GM10248 (cell line): ENCODE results near the gene TNRC18.

Experiments used
- CTCF ChIA-PET: fragments of 300-600 bp; sonication (Branson Sonifier 250); formaldehyde crosslinking; extraction: SDS; loops from one replicate; lab custom pipeline; 2021; ENCODE audit warnings: antibody characterized with exemption; lab: Yijun Ruan, JAX
- POLR2A ChIA-PET: fragments of 350-650 bp; sonication (Branson Sonifier 250); formaldehyde crosslinking; extraction: SDS; loops from one replicate; lab custom pipeline; 2020; ENCODE audit warnings: antibody characterized with exemption; lab: Yijun Ruan, JAX
- DNase-seq: peaks from one replicate; pipeline ENCODE4 v3.0.0; 2012; ENCODE audit errors: extremely low spot score
- TF ChIP-seq, protein P1 (sequence below): IDR thresholded peaks from 2 replicates; pipeline ENCODE4 v1.5.1; 2012; ENCODE audit warnings: mild to moderate bottlenecking, low read depth; ENCODE audit errors: extremely low read depth, missing control alignments, control extremely low read depth

TNRC18 gene

DNA sequence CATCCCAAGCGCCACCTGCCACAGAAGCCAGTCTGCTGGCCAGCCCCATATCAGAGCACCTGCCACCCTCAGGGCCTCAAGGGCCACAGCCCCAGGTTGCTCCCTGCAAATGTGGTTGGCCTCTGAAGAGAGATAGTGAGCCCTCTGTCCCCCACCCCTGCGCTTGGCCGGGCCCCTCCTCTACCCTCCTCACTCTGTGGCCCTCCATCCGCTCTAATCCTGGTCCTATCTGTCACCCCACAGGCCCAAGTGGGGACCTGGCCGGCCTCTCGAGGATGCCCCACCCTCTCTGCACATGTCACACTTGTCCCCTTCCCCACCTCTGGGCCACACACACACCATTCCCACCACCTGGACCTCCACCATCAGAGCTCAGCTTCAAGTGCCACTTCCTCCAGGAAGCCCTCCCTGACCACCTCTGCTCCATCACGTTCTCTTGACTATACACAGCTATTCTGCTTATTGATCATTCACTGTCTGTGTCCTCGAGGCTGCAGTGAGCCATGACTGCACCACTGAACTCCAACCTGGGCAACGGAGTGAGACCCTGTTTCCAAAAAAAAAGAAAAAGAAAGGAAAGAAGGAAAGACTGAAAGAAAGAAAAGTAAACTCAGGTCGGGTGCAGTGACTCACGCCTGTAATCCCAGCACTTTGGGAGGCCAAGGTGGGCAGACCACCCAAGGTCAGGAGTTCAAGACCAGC lies 42.4 kb downstream of the TNRC18 start:
- CTCF ChIA-PET, result interaction anchor here (1.4 to 6.8 kb wide), 2 partner anchors 15 to 16 kb away, joined by 4 to 40 read pairs; no protein-coding TSS in a partner anchor
- DNase-seq, result no peak
- POLR2A ChIA-PET, result no interaction called here
- TF ChIP-seq, protein P1, sequence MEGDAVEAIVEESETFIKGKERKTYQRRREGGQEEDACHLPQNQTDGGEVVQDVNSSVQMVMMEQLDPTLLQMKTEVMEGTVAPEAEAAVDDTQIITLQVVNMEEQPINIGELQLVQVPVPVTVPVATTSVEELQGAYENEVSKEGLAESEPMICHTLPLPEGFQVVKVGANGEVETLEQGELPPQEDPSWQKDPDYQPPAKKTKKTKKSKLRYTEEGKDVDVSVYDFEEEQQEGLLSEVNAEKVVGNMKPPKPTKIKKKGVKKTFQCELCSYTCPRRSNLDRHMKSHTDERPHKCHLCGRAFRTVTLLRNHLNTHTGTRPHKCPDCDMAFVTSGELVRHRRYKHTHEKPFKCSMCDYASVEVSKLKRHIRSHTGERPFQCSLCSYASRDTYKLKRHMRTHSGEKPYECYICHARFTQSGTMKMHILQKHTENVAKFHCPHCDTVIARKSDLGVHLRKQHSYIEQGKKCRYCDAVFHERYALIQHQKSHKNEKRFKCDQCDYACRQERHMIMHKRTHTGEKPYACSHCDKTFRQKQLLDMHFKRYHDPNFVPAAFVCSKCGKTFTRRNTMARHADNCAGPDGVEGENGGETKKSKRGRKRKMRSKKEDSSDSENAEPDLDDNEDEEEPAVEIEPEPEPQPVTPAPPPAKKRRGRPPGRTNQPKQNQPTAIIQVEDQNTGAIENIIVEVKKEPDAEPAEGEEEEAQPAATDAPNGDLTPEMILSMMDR, result no peak

DNA sequence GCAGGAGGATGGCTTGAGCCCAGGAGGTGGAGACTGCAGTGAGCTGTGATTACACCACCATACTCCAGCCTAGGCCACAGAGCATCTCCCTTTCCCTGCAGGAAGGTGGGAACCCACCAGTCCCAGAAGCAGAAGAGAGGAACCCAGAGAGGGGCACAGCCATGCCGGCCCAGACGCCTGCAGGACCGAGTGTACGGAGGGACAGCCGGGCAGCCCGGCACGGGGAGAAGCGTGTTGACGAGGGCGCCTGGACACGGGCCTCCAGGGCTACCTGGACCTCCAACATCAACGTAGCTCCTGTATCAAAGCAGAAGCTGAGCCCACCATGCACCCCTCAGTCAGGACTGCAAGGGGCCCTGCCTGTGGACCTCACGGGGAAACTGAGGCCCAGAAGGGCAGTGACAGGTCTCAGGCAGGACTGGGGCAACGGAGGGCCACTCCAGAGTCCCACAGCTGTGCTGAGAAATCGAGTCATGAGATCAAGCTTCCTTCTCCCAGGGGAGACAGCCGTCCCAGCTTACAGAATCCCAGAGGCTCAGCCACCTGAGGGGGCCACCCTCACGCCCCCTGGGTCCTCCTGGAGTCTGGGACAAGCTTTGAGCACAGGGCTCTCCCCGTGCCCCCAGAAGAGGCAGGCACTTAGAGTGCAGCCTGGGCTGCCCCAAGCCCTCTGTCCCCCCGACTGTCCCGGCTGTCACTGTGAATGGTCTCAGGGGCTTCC lies 43.1 kb downstream of the TNRC18 start:
- TF ChIP-seq, protein P1, result no peak
- DNase-seq, result no peak
- CTCF ChIA-PET, result interaction anchor here (1.4 to 6.8 kb wide), 2 partner anchors 16 kb away, joined by 4 to 40 read pairs; no protein-coding TSS in a partner anchor
- POLR2A ChIA-PET, result no interaction called here

DNA sequence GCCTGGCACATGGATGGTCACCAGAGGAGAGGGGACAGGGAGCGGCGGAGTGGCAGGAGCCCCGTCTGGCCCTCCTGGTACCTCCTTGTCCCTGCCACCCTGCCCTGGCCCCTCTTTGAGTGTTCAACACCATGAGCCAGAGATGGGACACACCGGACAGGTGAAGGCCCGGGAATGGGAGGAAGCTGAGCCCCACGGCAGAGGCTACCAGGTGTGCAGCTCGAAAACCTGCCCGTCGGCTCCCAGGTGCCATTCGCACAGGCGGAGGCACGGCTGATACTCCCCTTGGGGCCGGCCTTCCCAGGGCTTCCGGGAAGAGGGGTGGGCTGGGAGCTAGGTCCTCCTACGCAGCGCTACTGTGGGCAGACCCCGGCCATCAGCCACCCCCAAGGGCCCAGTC lies 44.1 kb downstream of the TNRC18 start:
- TF ChIP-seq, protein P1, result no peak
- ChIA-PET POLR2A (no interaction called here), CTCF (interaction anchor here (6.8 kb wide), 1 partner anchor 15 kb away, joined by 40 read pairs; no protein-coding TSS in a partner anchor)
- DNase-seq, result no peak

DNA sequence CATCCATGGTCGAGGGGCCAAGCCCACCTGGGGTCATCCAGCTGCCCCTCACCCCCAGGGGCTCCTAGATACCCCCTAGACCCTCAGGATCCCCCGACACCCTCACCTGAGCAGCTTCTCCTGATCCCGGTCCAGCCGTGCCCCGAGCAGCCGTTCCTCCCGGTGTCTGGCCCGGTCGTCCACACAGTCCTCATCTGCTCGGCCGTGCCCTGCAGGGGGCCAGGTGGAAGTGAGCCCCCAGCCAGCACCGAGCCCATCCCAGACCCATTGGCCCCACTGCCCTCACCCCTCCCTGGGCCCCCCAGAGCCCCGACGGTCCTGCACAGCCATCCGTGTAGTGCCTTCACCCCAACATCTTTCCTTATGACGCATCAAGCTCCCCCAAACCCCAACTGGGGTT lies 45.8 kb downstream of the TNRC18 start:
- POLR2A ChIA-PET, result no interaction called here

DNA sequence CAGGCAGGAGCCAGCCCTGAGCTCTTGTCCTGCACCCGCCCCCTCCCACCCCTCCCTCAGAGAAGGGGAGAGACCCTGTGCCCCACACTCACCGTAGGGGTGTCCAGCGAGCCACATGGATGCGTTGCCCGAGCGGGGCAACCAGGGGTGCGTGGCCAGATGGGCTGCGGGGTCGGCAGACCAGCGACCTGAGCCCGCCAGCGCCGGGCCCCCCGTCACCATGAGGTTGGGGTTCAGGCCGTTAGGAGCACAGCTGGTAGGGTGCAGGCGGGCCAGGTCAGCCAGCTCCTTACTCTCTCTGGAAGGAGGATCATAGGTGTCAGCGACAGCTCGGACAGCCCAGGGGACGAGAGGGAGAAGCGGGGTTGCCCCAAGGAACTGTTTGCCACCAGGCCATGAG lies 46.4 kb downstream of the TNRC18 start:
- ChIA-PET POLR2A (no interaction called here), CTCF (interaction anchor here (6.8 kb wide), 1 partner anchor 12 kb away, joined by 40 read pairs; no protein-coding TSS in a partner anchor)
- no peak for DNase-seq
- TF ChIP-seq, protein P1, result no peak

More for the DNA sequence above, 45.8 kb downstream of the TNRC18 start:
- TF ChIP-seq, protein P1, result no peak
- DNase-seq, result no peak
- CTCF ChIA-PET, result interaction anchor here (6.8 kb wide), 1 partner anchor 13 kb away, joined by 40 read pairs; no protein-coding TSS in a partner anchor

DNA sequence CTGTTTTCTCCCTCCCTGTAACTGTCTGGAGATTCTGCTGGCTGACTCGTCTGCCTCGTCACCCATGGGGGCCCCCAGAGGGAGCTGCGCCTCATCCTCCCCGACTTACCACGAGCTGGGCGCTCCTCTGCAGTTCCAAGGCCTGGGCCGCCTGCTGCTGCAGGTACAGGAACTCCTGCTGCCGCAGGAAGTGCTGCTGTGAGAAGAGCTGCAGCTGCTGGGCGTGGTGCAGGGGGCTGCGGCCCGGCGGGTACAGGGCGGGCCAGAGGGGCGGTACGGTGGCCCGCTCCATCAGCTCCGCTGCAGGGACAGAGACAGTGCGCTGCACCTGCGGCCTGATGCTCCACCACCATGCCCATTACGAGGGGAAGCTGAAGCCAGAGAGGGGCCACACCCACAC lies 47.7 kb downstream of the TNRC18 start:
- no peak for DNase-seq
- CTCF ChIA-PET, result interaction anchor here (0.8 to 6.8 kb wide), 2 partner anchors 11 to 20 kb away, joined by 3 to 40 read pairs; no protein-coding TSS in a partner anchor
- POLR2A ChIA-PET, result no interaction called here
- TF ChIP-seq, protein P1, result no peak
